HepG2 (cell line): ENCODE data around the gene GATAD2B. TPM values are rescaled to one million over a fixed set of nuclear protein-coding genes. Genes with fewer than 3 reads are reported as not detected.

Source experiments
- ARNT ChIP-seq: fragments of 450-650 bp; IDR thresholded peaks from 2 replicates; pipeline ENCODE4 v1.6.1; 2017
- ELF3 ChIP-seq: IDR thresholded peaks from 2 replicates; pipeline ENCODE4 v1.6.1; 2016; ENCODE audit warnings: missing genetic modification reagents, missing compliant biosample characterization
- NFYB ChIP-seq: sonication (generic); formaldehyde crosslinking; IDR thresholded peaks from 2 replicates; pipeline ENCODE4 v1.4.0; 2020; ENCODE audit warnings: missing genetic modification reagents
- NR2F1 ChIP-seq, 2 experiments: fragments of 450-650 bp in 1 of 2; formaldehyde crosslinking in 1 of 2; IDR thresholded peaks; 2 replicates each; pipeline versions ENCODE4 v1.5.0 to v1.6.1; 2016 to 2020; ENCODE audit warnings: mild to moderate bottlenecking in 1 of 2, missing compliant biosample characterization in 1 of 2, missing genetic modification reagents in 1 of 2, moderate library complexity in 1 of 2
- SNRNP70 ChIP-seq: fragments of 200-400 bp; formaldehyde crosslinking; IDR thresholded peaks from 2 replicates; pipeline ENCODE4 v1.6.1; 2017; ENCODE audit warnings: mild to moderate bottlenecking, low read depth, low read length, moderate library complexity
- TARDBP ChIP-seq: sonication (generic); formaldehyde crosslinking; IDR thresholded peaks from 2 replicates; pipeline ENCODE4 v1.8.0; 2022; ENCODE audit warnings: mild to moderate bottlenecking, missing genetic modification reagents
- ZBTB38 ChIP-seq: sonication (generic); formaldehyde crosslinking; IDR thresholded peaks from 2 replicates; pipeline ENCODE4 v1.5.1; 2020; ENCODE audit warnings: mild to moderate bottlenecking, missing genetic modification reagents
- ZNF274 ChIP-seq: sonication (generic); formaldehyde crosslinking; IDR thresholded peaks from 2 replicates; pipeline ENCODE4 v1.5.1; 2020; ENCODE audit warnings: mild to moderate bottlenecking, missing genetic modification reagents
- ZNF761 ChIP-seq: sonication (generic); formaldehyde crosslinking; conservative IDR thresholded peaks from 2 replicates; pipeline ENCODE4 v1.4.0; 2020; ENCODE audit warnings: mild to moderate bottlenecking, missing genetic modification reagents
- polyA plus RNA-seq, 8 experiments: library from polyadenylated mRNA; depleted of rRNA in 3 of 8; stranded (reverse) in 7 of 8; unstranded in 1 of 8; fragments of >200 nt; fragmentation: Illumina TruSeq in 4 of 8; extraction: Trizol in 4 of 8; gene quantifications; 2 replicates each; pipeline versions ENCODE4 v1.2.1 to v1.2.3, GENCODE V29; 2011 to 2016; ENCODE audit warnings: low read depth in 4 of 8, missing spikeins in 1 of 8, mixed read lengths in 1 of 8; ENCODE audit not compliant: insufficient read depth in 1 of 8
- total RNA-seq, 5 experiments: library from RNA; depleted of rRNA; stranded (reverse); fragments of >200 nt; fragmentation: Illumina TruSeq; extraction: Trizol; gene quantifications; 2 replicates each; pipeline ENCODE4 v1.2.3, GENCODE V29; 2016; ENCODE audit warnings: low read depth in 1 of 5
- TF ChIP-seq, protein P1 (sequence below): sonication (generic); formaldehyde crosslinking; IDR thresholded peaks from 2 replicates; pipeline ENCODE4 v1.4.0; 2020; ENCODE audit warnings: mild to moderate bottlenecking, missing genetic modification reagents, borderline replicate concordance
- TF ChIP-seq, protein P2 (sequence below): sonication (generic); formaldehyde crosslinking; conservative IDR thresholded peaks from 2 replicates; pipeline ENCODE4 v1.8.0; 2022; ENCODE audit warnings: low read depth, missing genetic modification reagents
- TF ChIP-seq, protein P3 (sequence below): sonication (generic); formaldehyde crosslinking; IDR thresholded peaks from 2 replicates; pipeline ENCODE4 v1.4.0; 2020; ENCODE audit warnings: missing genetic modification reagents, borderline replicate concordance

GATAD2B gene
- total and polyA plus RNA-seq, 2 of the 13 experiments (the other 11 are each of a cell fraction or from before 2014, with no cell fraction given), result 3.2 to 5.2 TPM

- TF ChIP-seq, protein P1, sequence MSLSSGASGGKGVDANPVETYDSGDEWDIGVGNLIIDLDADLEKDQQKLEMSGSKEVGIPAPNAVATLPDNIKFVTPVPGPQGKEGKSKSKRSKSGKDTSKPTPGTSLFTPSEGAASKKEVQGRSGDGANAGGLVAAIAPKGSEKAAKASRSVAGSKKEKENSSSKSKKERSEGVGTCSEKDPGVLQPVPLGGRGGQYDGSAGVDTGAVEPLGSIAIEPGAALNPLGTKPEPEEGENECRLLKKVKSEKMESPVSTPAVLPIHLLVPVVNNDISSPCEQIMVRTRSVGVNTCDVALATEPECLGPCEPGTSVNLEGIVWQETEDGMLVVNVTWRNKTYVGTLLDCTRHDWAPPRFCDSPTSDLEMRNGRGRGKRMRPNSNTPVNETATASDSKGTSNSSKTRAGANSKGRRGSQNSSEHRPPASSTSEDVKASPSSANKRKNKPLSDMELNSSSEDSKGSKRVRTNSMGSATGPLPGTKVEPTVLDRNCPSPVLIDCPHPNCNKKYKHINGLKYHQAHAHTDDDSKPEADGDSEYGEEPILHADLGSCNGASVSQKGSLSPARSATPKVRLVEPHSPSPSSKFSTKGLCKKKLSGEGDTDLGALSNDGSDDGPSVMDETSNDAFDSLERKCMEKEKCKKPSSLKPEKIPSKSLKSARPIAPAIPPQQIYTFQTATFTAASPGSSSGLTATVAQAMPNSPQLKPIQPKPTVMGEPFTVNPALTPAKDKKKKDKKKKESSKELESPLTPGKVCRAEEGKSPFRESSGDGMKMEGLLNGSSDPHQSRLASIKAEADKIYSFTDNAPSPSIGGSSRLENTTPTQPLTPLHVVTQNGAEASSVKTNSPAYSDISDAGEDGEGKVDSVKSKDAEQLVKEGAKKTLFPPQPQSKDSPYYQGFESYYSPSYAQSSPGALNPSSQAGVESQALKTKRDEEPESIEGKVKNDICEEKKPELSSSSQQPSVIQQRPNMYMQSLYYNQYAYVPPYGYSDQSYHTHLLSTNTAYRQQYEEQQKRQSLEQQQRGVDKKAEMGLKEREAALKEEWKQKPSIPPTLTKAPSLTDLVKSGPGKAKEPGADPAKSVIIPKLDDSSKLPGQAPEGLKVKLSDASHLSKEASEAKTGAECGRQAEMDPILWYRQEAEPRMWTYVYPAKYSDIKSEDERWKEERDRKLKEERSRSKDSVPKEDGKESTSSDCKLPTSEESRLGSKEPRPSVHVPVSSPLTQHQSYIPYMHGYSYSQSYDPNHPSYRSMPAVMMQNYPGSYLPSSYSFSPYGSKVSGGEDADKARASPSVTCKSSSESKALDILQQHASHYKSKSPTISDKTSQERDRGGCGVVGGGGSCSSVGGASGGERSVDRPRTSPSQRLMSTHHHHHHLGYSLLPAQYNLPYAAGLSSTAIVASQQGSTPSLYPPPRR (CRISPR knock-in tag), result no peak
- TF ChIP-seq, protein P2, sequence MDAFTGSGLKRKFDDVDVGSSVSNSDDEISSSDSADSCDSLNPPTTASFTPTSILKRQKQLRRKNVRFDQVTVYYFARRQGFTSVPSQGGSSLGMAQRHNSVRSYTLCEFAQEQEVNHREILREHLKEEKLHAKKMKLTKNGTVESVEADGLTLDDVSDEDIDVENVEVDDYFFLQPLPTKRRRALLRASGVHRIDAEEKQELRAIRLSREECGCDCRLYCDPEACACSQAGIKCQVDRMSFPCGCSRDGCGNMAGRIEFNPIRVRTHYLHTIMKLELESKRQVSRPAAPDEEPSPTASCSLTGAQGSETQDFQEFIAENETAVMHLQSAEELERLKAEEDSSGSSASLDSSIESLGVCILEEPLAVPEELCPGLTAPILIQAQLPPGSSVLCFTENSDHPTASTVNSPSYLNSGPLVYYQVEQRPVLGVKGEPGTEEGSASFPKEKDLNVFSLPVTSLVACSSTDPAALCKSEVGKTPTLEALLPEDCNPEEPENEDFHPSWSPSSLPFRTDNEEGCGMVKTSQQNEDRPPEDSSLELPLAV (CRISPR knock-in tag), result no peak
- TF ChIP-seq ELF3 (CRISPR knock-in tag) (peak; percentile 63; the same call in 1 of the 2 replicates), TARDBP (CRISPR knock-in tag) (no peak), NFYB (CRISPR knock-in tag) (peak; percentile 71), ZNF274 (CRISPR knock-in tag) (no peak), ZNF761 (CRISPR knock-in tag) (no peak), ARNT (no peak), NR2F1 (CRISPR knock-in tag; IDR thresholded peaks at IDR 0.05) (no peak), ZBTB38 (CRISPR knock-in tag) (no peak), SNRNP70 (no peak)
- TF ChIP-seq, protein P3, sequence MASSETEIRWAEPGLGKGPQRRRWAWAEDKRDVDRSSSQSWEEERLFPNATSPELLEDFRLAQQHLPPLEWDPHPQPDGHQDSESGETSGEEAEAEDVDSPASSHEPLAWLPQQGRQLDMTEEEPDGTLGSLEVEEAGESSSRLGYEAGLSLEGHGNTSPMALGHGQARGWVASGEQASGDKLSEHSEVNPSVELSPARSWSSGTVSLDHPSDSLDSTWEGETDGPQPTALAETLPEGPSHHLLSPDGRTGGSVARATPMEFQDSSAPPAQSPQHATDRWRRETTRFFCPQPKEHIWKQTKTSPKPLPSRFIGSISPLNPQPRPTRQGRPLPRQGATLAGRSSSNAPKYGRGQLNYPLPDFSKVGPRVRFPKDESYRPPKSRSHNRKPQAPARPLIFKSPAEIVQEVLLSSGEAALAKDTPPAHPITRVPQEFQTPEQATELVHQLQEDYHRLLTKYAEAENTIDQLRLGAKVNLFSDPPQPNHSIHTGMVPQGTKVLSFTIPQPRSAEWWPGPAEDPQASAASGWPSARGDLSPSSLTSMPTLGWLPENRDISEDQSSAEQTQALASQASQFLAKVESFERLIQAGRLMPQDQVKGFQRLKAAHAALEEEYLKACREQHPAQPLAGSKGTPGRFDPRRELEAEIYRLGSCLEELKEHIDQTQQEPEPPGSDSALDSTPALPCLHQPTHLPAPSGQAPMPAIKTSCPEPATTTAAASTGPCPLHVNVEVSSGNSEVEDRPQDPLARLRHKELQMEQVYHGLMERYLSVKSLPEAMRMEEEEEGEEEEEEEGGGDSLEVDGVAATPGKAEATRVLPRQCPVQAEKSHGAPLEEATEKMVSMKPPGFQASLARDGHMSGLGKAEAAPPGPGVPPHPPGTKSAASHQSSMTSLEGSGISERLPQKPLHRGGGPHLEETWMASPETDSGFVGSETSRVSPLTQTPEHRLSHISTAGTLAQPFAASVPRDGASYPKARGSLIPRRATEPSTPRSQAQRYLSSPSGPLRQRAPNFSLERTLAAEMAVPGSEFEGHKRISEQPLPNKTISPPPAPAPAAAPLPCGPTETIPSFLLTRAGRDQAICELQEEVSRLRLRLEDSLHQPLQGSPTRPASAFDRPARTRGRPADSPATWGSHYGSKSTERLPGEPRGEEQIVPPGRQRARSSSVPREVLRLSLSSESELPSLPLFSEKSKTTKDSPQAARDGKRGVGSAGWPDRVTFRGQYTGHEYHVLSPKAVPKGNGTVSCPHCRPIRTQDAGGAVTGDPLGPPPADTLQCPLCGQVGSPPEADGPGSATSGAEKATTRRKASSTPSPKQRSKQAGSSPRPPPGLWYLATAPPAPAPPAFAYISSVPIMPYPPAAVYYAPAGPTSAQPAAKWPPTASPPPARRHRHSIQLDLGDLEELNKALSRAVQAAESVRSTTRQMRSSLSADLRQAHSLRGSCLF (CRISPR knock-in tag), result no peak
Observed at GRCh38 chr1:153953859-153954365, 31.1 kb upstream of the GATAD2B start (continued).
